Stimulated activated naive B cell treated with anti-CD40 and anti-IgM and Interleukin-4, amounts not matched to agents 10 μg/mL and 1 μg/mL and 100 μg/mL, for 72 hours (primary cell): Measurements from ENCODE around the gene RAB31.

Source experiments
- ATAC-seq, 2 donors: fragments of 150-1000 bp; cut with Tn5 transposase; replicated peaks; 2 replicates each; pipeline ENCODE4 v1.10.0; 2021; ENCODE audit warnings: moderate library complexity in 1 of 2
- DNase-seq: peaks from one replicate; pipeline ENCODE4 v3.0.0; 2021
- H3K27ac Mint-ChIP-seq: one replicate; pipeline ENCODE4 v1.8.0; 2022; ENCODE audit warnings: mild to moderate bottlenecking, mixed read lengths
- H3K27me3 Mint-ChIP-seq, 2 donors: one replicate each; pipeline ENCODE4 v1.8.0; 2022; ENCODE audit warnings: mixed read lengths in 2 of 2
- H3K36me3 Mint-ChIP-seq, 2 donors: one replicate each; pipeline ENCODE4 v1.8.0; 2022; ENCODE audit warnings: mixed read lengths in 2 of 2, mild to moderate bottlenecking in 1 of 2
- H3K4me1 Mint-ChIP-seq, 2 donors: one replicate each; pipeline ENCODE4 v1.8.0; 2022; ENCODE audit warnings: mixed read lengths in 2 of 2, mild to moderate bottlenecking in 1 of 2
- H3K4me3 Mint-ChIP-seq, 2 donors: one replicate each; pipeline ENCODE4 v1.8.0; 2022; ENCODE audit warnings: mild to moderate bottlenecking in 2 of 2, mixed read lengths in 2 of 2, moderate library complexity in 1 of 2
- H3K9me3 Mint-ChIP-seq, 2 donors: one replicate each; pipeline ENCODE4 v1.8.0; 2022; ENCODE audit warnings: mixed read lengths in 2 of 2, mild to moderate bottlenecking in 1 of 2

Gene RAB31

GRCh38 chr18:9698497-9698896, 9.6 kb upstream of the RAB31 start:
- peaks cover 0 to 6% of the 10 kb centered on the region in 2 donors for H3K27me3 Mint-ChIP-seq
- H3K4me1 Mint-ChIP-seq, result peaks cover 14 to 16% of the 10 kb centered on the region in 2 donors
- H3K36me3 Mint-ChIP-seq, result no peaks in the 10 kb centered on the region
- H3K9me3 Mint-ChIP-seq, result no peaks in the 10 kb centered on the region
- DNase-seq (no peak), ATAC-seq (no peak)
- no peak overlapping the region for H3K4me3 Mint-ChIP-seq
- no peak overlapping the region for H3K27ac Mint-ChIP-seq

- Mint-ChIP-seq H3K27ac (no peak overlapping the region), H3K27me3 (peaks cover 5 to 12% of the 10 kb centered on the region in 2 donors), H3K4me1 (peaks cover 14 to 23% of the 10 kb centered on the region in 2 donors)
Observed at GRCh38 chr18:9700261-9700796, 7.8 kb upstream of the RAB31 start.

GRCh38 chr18:9701609-9702349, 6.3 kb upstream of the RAB31 start:
- DNase-seq (no peak), ATAC-seq (peak; percentile 69 to 72)
- H3K4me1 Mint-ChIP-seq, result peaks cover 14 to 30% of the 10 kb centered on the region in 2 donors
- no peak overlapping the region for H3K4me3 Mint-ChIP-seq
- no peaks in the 10 kb centered on the region for H3K36me3 Mint-ChIP-seq
- H3K9me3 Mint-ChIP-seq, result no peaks in the 10 kb centered on the region
- peaks cover 11 to 15% of the 10 kb centered on the region in 2 donors for H3K27me3 Mint-ChIP-seq
- H3K27ac Mint-ChIP-seq, result no peak overlapping the region

More at GRCh38 chr18:9700261-9700796, 7.8 kb upstream of the RAB31 start:
- no peaks in the 10 kb centered on the region for H3K9me3 Mint-ChIP-seq
- ATAC-seq (no peak), DNase-seq (no peak)
- no peak overlapping the region for H3K4me3 Mint-ChIP-seq
- no peaks in the 10 kb centered on the region for H3K36me3 Mint-ChIP-seq

- DNase-seq (no peak), ATAC-seq (no peak)
- Mint-ChIP-seq H3K36me3 (peaks cover 4 to 5% of the 10 kb centered on the region in 2 donors), H3K4me1 (peaks cover 17 to 47% of the 10 kb centered on the region in 2 donors), H3K27ac (no peak overlapping the region), H3K27me3 (peaks cover 14% of the 10 kb centered on the region in 2 donors), H3K4me3 (no peak overlapping the region), H3K9me3 (no peaks in the 10 kb centered on the region)
Observed at GRCh38 chr18:9704233-9705118, 3.6 kb upstream of the RAB31 start.

GRCh38 chr18:9705183-9705829, 2.8 kb upstream of the RAB31 start:
- Mint-ChIP-seq H3K27me3 (peaks cover 19 to 22% of the 10 kb centered on the region in 2 donors), H3K36me3 (peaks cover 6 to 9% of the 10 kb centered on the region in 2 donors), H3K4me3 (no peak overlapping the region), H3K9me3 (no peaks in the 10 kb centered on the region), H3K4me1 (peaks cover 23 to 56% of the 10 kb centered on the region in 2 donors), H3K27ac (no peak overlapping the region)
- DNase-seq, result no peak
- no peak for ATAC-seq

GRCh38 chr18:9706081-9706935, 1.8 kb upstream of the RAB31 start:
- H3K27ac Mint-ChIP-seq, result peak overlapping the region; percentile 56
- no peak for ATAC-seq
- H3K36me3 Mint-ChIP-seq, result peaks cover 9 to 10% of the 10 kb centered on the region in 2 donors
- no peaks in the 10 kb centered on the region for H3K9me3 Mint-ChIP-seq
- H3K4me1 Mint-ChIP-seq, result peaks cover 29 to 65% of the 10 kb centered on the region in 2 donors
- peaks cover 21 to 31% of the 10 kb centered on the region in 2 donors for H3K27me3 Mint-ChIP-seq
- no peak for DNase-seq
- H3K4me3 Mint-ChIP-seq, result no peak overlapping the region

GRCh38 chr18:9707381-9708056, 582 bp upstream of the RAB31 start:
- ATAC-seq (peak in 1 of 2 donors; percentile 3), DNase-seq (no peak)
- Mint-ChIP-seq H3K27ac (peak overlapping the region; percentile 47), H3K27me3 (peaks cover 31 to 43% of the 10 kb centered on the region in 2 donors), H3K9me3 (no peaks in the 10 kb centered on the region), H3K36me3 (peaks cover 18 to 19% of the 10 kb centered on the region in 2 donors), H3K4me1 (peaks cover 29 to 65% of the 10 kb centered on the region in 2 donors), H3K4me3 (peak overlapping the region; percentile 76 to 79)

- DNase-seq (no peak), ATAC-seq (peak; percentile 4 to 6)
- Mint-ChIP-seq H3K27me3 (peaks cover 35 to 50% of the 10 kb centered on the region in 2 donors), H3K9me3 (no peaks in the 10 kb centered on the region), H3K36me3 (peaks cover 22% of the 10 kb centered on the region in 2 donors), H3K27ac (peak overlapping the region; percentile 93), H3K4me1 (peaks cover 30 to 67% of the 10 kb centered on the region in 2 donors), H3K4me3 (peak overlapping the region; percentile 93 to 96)
Observed at GRCh38 chr18:9708434-9709303, 568 bp downstream of the RAB31 start.

GRCh38 chr18:9709304-9709877, 1.3 kb downstream of the RAB31 start:
- Mint-ChIP-seq H3K36me3 (peaks cover 22% of the 10 kb centered on the region in 2 donors), H3K27me3 (peaks cover 38 to 50% of the 10 kb centered on the region in 2 donors), H3K9me3 (no peaks in the 10 kb centered on the region), H3K4me1 (peaks cover 30 to 71% of the 10 kb centered on the region in 2 donors), H3K4me3 (peak overlapping the region; percentile 93 to 96), H3K27ac (peak overlapping the region; percentile 93)
- no peak for DNase-seq
- no peak for ATAC-seq

GRCh38 chr18:9710037-9710436, 1.9 kb downstream of the RAB31 start:
- Mint-ChIP-seq H3K27ac (peak overlapping the region; percentile 75), H3K36me3 (peaks cover 25 to 26% of the 10 kb centered on the region in 2 donors), H3K4me3 (peak overlapping the region; percentile 93 to 96), H3K4me1 (peaks cover 35 to 71% of the 10 kb centered on the region in 2 donors), H3K27me3 (peaks cover 40 to 50% of the 10 kb centered on the region in 2 donors), H3K9me3 (no peaks in the 10 kb centered on the region)
- DNase-seq (no peak), ATAC-seq (no peak)

GRCh38 chr18:9711361-9712129, 3.4 kb downstream of the RAB31 start:
- H3K27me3 Mint-ChIP-seq, result peaks cover 36 to 44% of the 10 kb centered on the region in 2 donors
- H3K4me1 Mint-ChIP-seq, result peaks cover 41 to 80% of the 10 kb centered on the region in 2 donors
- H3K27ac Mint-ChIP-seq, result peak overlapping the region; percentile 94
- peak overlapping the region; percentile 21 to 96 for H3K4me3 Mint-ChIP-seq
- DNase-seq (peak; percentile 60), ATAC-seq (peak; percentile 81 to 82)
- peaks cover 29 to 30% of the 10 kb centered on the region in 2 donors for H3K36me3 Mint-ChIP-seq
- no peaks in the 10 kb centered on the region for H3K9me3 Mint-ChIP-seq
